HG02763 (cell line): ENCODE data around the gene WWC2.

Source experiments
- ATAC-seq: cut with Tn5 transposase; IDR thresholded peaks from one replicate; pipeline ENCODE4 v1.9.1; 2021; ENCODE audit warnings: mild to moderate bottlenecking, moderate library complexity; ENCODE audit not compliant: unreplicated experiment

Gene WWC2

DNA sequence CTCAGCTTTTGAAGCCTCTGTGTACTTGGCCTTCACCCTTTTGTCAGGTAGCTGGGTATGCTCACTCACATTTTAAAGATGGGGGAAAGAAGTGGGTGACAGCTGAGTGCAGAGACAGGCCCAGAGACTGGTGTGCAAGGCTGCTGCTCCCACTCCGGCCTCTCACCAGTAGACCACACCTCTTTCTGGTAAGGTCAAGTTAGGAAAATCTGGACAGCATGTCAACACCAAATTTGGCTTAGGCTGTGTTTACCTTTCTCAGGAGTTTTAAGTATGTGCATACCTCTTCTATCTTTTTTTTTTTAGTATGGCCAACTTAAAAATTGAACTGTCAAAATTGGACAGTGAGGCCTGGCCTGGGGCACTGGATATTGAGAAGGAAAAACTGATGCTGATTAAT, 154.4 kb downstream of the WWC2 start:
- ATAC-seq: no peak

- no peak for ATAC-seq
Measured at GRCh38 chr4:183254162-183254561, 155.1 kb downstream of the WWC2 start.

DNA sequence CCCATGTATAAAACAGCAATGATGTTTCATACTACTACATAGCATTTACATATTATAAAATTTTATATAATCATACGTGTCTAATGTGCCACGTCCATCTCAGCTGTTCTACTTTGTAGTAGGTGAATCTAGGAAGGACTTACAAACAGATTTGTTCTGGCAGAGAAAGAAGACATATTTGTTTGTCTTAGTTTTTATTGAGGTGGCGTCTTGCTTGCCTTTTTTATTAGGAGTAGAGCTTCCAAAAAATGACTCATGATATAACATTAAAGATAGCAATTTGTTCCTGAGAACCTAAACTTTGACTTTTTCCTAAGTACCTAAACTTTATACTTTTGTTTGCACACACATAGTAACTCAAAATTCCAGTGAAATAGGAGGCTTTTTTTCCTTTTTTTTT, 156.4 kb downstream of the WWC2 start:
- no peak for ATAC-seq

GRCh38 chr4:183256343-183256742, 157.3 kb downstream of the WWC2 start:
- no peak for ATAC-seq

- no peak for ATAC-seq
Measured at GRCh38 chr4:183256756-183257385, 157.8 kb downstream of the WWC2 start.

DNA sequence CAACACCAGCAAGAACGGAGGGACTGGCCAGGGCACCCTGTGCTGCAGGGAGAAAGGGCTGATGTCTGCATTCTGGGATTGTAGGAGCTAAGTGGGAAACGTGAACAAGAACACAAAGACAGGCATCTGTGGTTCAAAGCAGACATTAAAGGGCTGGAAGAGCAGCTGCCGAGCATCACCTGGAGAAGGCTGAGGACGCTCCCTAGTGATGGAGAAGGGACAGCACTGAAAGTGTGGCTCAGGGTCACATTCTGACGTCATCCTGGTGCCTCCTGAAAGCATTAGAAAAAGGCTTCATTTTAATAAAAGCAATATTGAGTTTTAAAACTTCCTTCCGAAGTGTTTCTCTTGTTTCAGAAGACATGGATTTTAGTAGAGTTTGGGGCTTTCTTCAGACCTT, 158.8 kb downstream of the WWC2 start:
- no peak for ATAC-seq

- no peak for ATAC-seq
Measured at GRCh38 chr4:183260491-183261151, 161.6 kb downstream of the WWC2 start.

- peak; percentile 95 for ATAC-seq
Measured at GRCh38 chr4:183261953-183262775, 163.1 kb downstream of the WWC2 start.

GRCh38 chr4:183262776-183263100, 163.7 kb downstream of the WWC2 start:
- ATAC-seq: peak; percentile 2

- ATAC-seq: no peak
Measured at GRCh38 chr4:183263787-183264386, 164.8 kb downstream of the WWC2 start.

- ATAC-seq: no peak
Measured at GRCh38 chr4:183264614-183265013, 165.6 kb downstream of the WWC2 start.

- no peak for ATAC-seq
Measured at GRCh38 chr4:183266371-183266770, 167.3 kb downstream of the WWC2 start.

DNA sequence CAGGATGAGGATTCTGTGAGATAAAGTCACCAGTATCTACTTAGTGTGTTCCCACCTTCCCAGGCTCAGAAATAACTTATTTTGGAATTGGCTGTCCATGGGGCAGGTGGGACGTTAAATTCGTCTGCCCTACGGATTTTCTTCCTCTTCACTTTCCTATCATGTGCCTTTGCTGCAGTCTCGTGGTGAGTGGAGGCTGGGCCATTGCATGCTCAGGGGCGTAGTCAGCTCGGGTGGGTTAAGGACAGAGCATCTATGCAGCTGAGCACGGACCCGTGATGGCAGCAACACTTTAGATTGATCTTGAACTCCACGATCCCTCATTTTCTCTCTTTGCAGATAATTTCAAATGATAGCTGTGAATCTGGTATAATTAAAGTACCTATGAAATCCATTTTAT, 169.5 kb downstream of the WWC2 start:
- no peak for ATAC-seq

- ATAC-seq: no peak
Measured at GRCh38 chr4:183272384-183272783, 173.3 kb downstream of the WWC2 start.

GRCh38 chr4:183276106-183276505, 177.0 kb downstream of the WWC2 start:
- no peak for ATAC-seq

GRCh38 chr4:183284258-183284785, 185.3 kb downstream of the WWC2 start:
- ATAC-seq: no peak

DNA sequence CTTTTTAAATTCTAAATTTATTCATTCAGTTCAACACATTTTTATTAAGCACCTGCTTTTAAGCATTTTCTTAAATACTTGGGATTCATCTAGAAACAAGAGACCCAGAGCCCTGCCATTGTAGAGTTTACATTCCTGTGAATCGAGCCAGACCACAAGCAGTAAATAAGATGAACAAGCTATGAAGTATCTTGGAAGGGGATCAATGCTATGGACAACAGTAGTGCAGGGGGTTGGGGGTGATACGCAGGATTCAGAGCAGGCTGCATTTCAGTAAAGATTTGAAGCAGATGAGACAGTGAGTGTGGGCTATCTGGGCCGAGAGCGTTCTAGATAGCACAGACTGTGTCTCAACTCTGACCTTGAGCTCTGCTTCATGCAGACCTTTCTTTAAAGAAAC, 185.9 kb downstream of the WWC2 start:
- ATAC-seq: no peak

DNA sequence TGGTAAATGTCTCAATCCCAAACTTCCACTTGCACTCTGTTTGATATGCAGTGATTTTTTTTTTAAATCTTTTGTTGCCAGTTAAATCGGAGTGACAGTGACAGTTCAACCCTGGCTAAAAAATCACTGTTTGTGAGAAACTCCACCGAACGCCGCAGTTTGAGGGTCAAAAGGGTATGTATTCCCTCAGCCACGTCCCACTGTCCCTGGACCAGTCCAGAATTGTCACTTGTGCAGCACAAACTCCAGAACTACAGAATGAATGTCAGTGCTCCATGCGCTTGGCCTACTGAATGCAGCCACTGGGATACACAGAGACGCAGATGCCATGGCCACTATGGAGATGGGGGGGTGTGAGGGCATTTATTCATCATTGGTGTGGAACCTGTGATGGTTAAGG, 186.8 kb downstream of the WWC2 start:
- ATAC-seq: no peak

- no peak for ATAC-seq
Measured at GRCh38 chr4:183286590-183287308, 187.7 kb downstream of the WWC2 start.

- ATAC-seq: peak; percentile 72
Measured at GRCh38 chr4:183287309-183287659, 188.2 kb downstream of the WWC2 start.

DNA sequence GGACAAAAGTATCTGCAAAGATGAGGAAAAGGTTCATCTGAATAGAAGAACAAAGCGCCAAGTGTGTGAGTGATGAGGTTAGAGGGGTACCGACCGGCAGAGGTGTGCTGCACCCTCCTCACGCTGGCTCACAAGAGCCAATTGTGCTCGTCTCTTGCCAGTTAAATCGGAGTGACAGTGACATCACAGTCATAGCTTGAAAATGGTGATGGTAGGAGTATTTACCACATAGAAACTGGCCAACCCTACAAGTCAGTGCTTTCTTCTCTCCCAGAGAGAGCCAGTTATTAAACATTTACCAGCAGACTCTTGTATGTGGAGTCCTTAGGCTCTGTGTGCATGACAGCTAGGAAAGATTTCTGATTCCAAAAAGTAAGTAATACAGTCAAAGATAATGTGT, 188.6 kb downstream of the WWC2 start:
- peak; percentile 68 for ATAC-seq
